ENCODE results near the gene SPDEF.

The SPDEF gene

DNA sequence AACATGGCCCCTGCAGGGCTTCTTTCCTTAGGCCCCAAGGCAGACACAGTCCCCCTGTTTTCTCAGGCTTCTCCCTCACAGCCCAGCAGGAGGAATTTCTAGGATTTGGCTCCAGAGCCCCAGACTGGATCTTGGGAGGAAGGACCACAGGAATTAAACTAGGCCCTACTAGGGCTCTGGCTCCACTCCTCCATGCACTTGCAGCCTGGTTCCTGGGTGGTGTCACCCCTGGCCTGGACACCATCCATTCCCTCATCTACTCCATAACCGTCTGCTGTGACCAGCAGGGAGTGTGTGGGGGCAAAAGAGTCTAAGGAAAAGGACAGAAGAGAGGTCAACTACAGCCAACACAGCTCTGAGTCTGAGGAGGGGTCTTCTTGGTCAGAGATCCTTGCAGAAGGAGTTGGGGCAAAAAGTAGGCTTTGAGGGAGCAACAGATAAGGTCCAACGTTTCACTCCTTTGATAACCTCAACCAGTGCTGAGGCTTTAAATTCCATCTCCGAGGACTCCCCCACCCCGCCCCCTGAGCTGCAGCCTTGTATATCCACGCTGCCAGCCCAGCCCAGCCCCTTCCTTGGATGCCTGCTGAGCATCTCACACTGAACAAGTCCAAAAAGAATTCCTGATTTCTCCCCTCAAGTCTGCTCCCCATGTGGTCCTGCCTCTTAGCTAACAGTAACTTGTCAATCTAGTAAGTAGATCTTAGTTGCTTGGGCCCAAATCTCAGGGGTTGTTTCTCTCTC is 27.9 kb upstream of the SPDEF start:
- DNase-seq (ENCODE audit: low read depth in 2 of 2) = no peak

DNA sequence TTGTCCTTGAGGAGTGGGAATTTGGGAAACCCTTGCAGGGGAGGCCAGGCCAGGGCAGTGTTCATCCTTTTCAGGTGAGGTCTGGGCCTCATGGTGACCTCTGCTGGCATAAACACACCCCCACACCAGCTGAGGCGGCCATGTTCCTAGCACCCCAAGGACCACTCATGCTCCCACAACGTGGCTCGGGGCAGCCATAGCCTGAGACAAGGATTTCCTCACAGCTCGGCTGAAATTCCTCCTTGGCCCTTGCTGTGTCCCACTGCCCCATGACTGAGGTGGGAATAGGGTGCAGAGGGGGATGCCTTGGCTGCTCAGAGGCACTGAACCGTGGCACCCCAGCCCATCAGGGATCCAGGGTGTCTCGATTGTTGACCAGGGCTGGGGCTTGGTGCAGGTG is 27.3 kb upstream of the SPDEF start:
- no peak for DNase-seq (ENCODE audit: low read depth in 2 of 2)

DNA sequence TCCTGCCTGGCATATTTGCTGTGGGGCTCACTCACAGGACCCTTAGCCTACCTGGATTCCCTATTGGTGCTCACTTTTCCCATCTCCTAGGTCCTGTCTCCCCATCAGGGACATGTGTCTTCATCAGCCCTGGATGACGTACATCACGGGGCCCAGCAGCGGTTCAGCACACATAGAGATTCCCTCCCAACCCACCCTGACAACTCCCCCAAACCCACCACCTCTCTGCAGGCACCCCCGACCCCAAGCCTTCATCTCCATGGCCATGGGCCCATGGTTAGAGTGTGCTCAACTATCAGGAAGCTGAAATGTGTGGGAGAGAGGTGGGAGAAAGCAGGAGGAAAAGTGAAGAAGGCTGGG is 25.4 kb upstream of the SPDEF start:
- DNase-seq (ENCODE audit: low read depth in 2 of 2) = no peak

- no peak for DNase-seq (ENCODE audit: low read depth in 2 of 2)
These were observed 24.8 kb upstream of the SPDEF start for GRCh38 chr6:34580707-34581560.

- no peak for DNase-seq (ENCODE audit: low read depth in 2 of 2)
These were observed 22.5 kb upstream of the SPDEF start for GRCh38 chr6:34578445-34579262.

DNA sequence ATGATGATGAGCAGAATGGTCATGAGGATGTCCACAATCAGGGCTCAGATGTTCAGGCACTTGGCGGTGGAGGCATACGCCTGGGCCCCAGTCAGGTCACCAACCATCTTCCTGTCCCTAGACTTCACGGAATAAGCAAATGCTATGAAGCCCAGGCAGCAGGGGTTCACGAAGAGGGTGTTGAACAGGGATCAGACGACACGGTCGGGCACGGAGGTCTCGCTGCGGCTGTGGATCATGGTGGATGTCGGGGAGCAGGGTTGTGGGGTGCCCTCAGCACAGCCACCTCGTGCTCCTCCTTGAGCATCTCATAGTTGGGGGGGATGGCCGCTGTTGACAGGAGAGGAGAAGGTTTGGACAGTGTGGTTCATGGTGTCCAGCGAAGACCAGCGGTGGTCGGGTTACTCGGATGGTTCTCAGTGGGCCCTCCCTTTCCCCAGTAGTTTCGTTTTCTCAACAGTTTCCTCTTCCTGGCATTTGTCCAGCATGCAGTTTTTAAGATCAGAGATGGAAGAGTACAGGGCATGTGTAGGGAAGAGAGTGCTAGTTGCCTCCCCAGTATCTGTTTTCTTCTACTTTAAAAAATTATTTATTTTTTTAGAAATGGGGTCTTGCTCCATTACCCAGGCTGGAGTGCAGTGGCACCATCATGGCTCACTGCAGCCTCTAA is 20.3 kb upstream of the SPDEF start:
- no peak for DNase-seq (ENCODE audit: low read depth in 2 of 2)

DNA sequence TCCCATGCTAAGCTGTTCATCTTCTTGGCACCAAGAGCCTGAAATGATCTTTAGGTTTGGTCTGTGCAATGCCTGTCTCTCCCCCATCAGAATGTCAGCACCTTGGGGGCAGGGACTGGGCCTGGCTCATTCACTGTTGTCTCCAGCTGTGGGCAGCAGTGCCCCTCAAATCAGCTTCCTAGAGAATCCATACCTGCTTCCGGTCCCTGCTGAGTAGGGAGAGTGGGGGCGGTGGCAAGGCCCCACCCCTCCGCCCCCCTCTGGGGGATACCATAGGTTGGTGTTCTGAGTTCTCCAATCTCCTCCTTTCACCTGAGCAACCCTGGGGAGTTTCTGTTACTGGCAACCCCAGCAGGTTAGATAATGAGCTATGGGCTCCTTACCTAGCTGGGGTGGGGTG is 19.2 kb upstream of the SPDEF start:
- DNase-seq (ENCODE audit: low read depth in 2 of 2) = no peak

DNA sequence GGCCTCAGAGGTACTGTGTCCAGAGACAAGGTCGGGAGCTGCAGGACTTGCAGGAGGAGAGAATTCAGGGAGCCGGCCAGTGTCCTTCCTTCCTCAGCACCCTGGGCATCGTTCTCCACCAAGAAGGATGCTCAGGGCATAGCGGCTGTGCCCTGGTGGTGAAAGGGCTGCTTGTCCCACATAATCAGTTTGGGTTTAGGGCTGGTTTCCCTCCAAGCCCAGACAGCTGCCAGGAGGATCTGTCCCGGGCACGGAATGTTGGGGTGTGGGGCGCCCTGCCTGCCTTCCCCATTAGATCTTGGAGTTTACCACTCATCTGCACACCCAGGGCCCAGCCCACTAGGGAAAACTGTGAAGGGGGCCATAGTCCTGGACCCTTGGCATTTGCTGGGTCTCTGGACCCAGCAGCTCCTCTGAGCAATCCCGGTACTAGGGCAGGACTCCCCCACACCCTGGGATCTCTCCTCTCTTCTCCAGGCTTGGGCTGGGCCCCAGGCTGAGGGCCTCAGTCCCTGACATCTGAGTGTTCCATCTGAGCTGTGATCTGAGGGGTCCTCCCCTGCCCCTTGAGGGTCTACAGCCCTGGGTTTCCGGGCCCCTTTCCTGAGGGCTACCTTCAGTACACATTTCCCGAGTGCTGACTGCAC is 18.6 kb upstream of the SPDEF start:
- DNase-seq (ENCODE audit: low read depth in 2 of 2) = no peak

- DNase-seq (ENCODE audit: low read depth in 2 of 2) = no peak
These were observed 17.5 kb upstream of the SPDEF start for GRCh38 chr6:34573567-34574183.

GRCh38 chr6:34572585-34572984 is 16.5 kb upstream of the SPDEF start:
- no peak for DNase-seq (ENCODE audit: low read depth in 2 of 2)

GRCh38 chr6:34572021-34572420 is 15.9 kb upstream of the SPDEF start:
- DNase-seq (ENCODE audit: low read depth in 2 of 2) = no peak

DNA sequence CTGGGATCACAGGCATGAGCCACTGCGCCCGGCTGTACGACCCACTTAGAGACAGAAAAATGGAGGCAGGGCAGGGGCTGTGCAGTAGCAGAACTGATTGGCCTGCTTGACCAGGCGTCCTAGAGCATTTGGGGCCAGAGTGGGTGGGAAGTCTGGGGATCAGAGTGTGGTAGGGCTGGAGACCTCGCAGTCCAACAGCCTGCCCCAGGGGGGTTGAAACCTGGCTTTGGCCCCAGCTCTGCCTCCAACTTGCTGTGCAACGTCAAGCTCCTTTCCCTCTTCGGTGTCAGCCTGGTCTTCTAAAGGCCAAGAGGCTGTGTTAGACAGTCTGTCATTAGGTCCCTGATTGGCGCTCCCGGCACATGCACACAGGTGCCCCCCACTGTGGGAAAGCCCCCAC is 15.3 kb upstream of the SPDEF start:
- DNase-seq (ENCODE audit: low read depth in 2 of 2) = no peak

- no peak for DNase-seq (ENCODE audit: low read depth in 2 of 2)
These were observed 14.1 kb upstream of the SPDEF start for GRCh38 chr6:34570066-34570833.

- DNase-seq (ENCODE audit: low read depth in 2 of 2) = no peak
These were observed 13.3 kb upstream of the SPDEF start for GRCh38 chr6:34569361-34569973.

GRCh38 chr6:34568341-34569201 is 12.4 kb upstream of the SPDEF start:
- DNase-seq (ENCODE audit: low read depth in 2 of 2) = no peak

GRCh38 chr6:34566830-34567546 is 10.9 kb upstream of the SPDEF start:
- DNase-seq (ENCODE audit: low read depth in 2 of 2) = no peak

- DNase-seq (ENCODE audit: low read depth in 2 of 2) = no peak
These were observed 9.6 kb upstream of the SPDEF start for GRCh38 chr6:34565722-34566137.

DNA sequence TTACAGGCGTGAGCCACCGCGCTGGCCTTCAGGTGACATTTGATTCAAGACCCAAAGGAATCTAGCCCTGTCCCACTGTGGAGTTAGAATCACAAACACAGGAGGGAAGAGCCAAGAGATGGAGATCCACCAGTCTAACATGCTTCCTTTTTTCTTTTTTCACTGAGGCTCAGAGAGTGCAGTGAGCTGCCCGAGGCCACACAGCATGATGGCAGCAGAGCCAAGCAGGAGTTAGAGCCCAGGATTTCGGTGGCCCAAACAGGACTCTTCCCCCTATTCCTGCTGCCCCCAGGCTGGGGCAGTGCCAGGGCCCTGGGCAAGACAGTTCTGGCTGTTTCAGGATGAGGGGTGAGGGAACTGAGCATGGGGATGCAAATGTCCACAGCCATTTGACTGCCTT is 8.1 kb upstream of the SPDEF start:
- DNase-seq (ENCODE audit: low read depth in 2 of 2) = no peak
